ENCODE results near the gene UBL4A. TPM values are rescaled to one million over a fixed set of nuclear protein-coding genes. Genes with fewer than 3 reads are reported as not detected.

The UBL4A gene
- total and polyA plus RNA-seq, 9 of the 15 experiments (the other 6 are each of a cell fraction or from before 2014, with no cell fraction given): 15.2 to 140 (median 100) TPM

GRCh38 chrX:154516656-154517100 lies 30.3 kb upstream of the UBL4A start (continued):
- 0 out of 4 replicates have a peak, but pooled peaks of 1 of the 2 experiments have one; percentile 29 for TF ChIP-seq ETV6 (IDR thresholded peaks at IDR 0.05; ENCODE audit: borderline replicate concordance in 1 of 2, low read depth in 2 of 2, low read length in 1 of 2)
- no peak for TF ChIP-seq ETV6 (CRISPR knock-in tag; IDR thresholded peaks at IDR 0.05; ENCODE audit: borderline replicate concordance)
- TF ChIP-seq SMARCE1 (IDR thresholded peaks at IDR 0.05): no peak
- TF ChIP-seq EP400 (IDR thresholded peaks at IDR 0.05): 0 out of 2 replicates have a peak, but pooled peaks have one; percentile 12
- 0 out of 2 replicates have a peak, but pooled peaks have one; percentile 6 for TF ChIP-seq MBD2 (IDR thresholded peaks at IDR 0.05; ENCODE audit: borderline replicate concordance, low read depth)
- TF ChIP-seq CEBPG (CRISPR knock-in tag; IDR thresholded peaks at IDR 0.05): no peak
- TF ChIP-seq CEBPG (tag; conservative IDR thresholded peaks at IDR 0.05 in 1 of 2, IDR thresholded peaks at IDR 0.05 in 1 of 2): peak in 1 of 2 experiments; percentile 10; a peak in 1 of 4 replicates
- TF ChIP-seq, protein P1, sequence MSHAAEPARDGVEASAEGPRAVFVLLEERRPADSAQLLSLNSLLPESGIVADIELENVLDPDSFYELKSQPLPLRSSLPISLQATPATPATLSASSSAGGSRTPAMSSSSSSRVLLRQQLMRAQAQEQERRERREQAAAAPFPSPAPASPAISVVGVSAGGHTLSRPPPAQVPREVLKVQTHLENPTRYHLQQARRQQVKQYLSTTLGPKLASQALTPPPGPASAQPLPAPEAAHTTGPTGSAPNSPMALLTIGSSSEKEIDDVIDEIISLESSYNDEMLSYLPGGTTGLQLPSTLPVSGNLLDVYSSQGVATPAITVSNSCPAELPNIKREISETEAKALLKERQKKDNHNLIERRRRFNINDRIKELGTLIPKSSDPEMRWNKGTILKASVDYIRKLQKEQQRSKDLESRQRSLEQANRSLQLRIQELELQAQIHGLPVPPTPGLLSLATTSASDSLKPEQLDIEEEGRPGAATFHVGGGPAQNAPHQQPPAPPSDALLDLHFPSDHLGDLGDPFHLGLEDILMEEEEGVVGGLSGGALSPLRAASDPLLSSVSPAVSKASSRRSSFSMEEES (CRISPR knock-in tag; IDR thresholded peaks at IDR 0.05): peak; percentile 95
- no peak for TF ChIP-seq NBN (IDR thresholded peaks at IDR 0.05; ENCODE audit: low read depth)
- TF ChIP-seq DPF2 (IDR thresholded peaks at IDR 0.05): 0 out of 2 replicates have a peak, but pooled peaks have one; percentile 25
- TF ChIP-seq, protein P2, sequence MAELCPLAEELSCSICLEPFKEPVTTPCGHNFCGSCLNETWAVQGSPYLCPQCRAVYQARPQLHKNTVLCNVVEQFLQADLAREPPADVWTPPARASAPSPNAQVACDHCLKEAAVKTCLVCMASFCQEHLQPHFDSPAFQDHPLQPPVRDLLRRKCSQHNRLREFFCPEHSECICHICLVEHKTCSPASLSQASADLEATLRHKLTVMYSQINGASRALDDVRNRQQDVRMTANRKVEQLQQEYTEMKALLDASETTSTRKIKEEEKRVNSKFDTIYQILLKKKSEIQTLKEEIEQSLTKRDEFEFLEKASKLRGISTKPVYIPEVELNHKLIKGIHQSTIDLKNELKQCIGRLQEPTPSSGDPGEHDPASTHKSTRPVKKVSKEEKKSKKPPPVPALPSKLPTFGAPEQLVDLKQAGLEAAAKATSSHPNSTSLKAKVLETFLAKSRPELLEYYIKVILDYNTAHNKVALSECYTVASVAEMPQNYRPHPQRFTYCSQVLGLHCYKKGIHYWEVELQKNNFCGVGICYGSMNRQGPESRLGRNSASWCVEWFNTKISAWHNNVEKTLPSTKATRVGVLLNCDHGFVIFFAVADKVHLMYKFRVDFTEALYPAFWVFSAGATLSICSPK (IDR thresholded peaks at IDR 0.05; ENCODE audit: borderline replicate concordance): no peak
- TF ChIP-seq, protein P3, sequence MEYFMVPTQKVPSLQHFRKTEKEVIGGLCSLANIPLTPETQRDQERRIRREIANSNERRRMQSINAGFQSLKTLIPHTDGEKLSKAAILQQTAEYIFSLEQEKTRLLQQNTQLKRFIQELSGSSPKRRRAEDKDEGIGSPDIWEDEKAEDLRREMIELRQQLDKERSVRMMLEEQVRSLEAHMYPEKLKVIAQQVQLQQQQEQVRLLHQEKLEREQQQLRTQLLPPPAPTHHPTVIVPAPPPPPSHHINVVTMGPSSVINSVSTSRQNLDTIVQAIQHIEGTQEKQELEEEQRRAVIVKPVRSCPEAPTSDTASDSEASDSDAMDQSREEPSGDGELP (CRISPR knock-in tag; IDR thresholded peaks at IDR 0.05; ENCODE audit: borderline replicate concordance): no peak
- TF ChIP-seq C11orf30 (IDR thresholded peaks at IDR 0.05; ENCODE audit: low read depth): no peak
- TF ChIP-seq, protein P4, sequence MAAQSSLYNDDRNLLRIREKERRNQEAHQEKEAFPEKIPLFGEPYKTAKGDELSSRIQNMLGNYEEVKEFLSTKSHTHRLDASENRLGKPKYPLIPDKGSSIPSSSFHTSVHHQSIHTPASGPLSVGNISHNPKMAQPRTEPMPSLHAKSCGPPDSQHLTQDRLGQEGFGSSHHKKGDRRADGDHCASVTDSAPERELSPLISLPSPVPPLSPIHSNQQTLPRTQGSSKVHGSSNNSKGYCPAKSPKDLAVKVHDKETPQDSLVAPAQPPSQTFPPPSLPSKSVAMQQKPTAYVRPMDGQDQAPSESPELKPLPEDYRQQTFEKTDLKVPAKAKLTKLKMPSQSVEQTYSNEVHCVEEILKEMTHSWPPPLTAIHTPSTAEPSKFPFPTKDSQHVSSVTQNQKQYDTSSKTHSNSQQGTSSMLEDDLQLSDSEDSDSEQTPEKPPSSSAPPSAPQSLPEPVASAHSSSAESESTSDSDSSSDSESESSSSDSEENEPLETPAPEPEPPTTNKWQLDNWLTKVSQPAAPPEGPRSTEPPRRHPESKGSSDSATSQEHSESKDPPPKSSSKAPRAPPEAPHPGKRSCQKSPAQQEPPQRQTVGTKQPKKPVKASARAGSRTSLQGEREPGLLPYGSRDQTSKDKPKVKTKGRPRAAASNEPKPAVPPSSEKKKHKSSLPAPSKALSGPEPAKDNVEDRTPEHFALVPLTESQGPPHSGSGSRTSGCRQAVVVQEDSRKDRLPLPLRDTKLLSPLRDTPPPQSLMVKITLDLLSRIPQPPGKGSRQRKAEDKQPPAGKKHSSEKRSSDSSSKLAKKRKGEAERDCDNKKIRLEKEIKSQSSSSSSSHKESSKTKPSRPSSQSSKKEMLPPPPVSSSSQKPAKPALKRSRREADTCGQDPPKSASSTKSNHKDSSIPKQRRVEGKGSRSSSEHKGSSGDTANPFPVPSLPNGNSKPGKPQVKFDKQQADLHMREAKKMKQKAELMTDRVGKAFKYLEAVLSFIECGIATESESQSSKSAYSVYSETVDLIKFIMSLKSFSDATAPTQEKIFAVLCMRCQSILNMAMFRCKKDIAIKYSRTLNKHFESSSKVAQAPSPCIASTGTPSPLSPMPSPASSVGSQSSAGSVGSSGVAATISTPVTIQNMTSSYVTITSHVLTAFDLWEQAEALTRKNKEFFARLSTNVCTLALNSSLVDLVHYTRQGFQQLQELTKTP (IDR thresholded peaks at IDR 0.05; ENCODE audit: low read depth in 1 of 2, partially characterized antibody in 2 of 2): peak in 1 of 2 experiments; percentile 33
- TF ChIP-seq TOE1 (IDR thresholded peaks at IDR 0.05; ENCODE audit: borderline replicate concordance): peak; percentile 91
- TF ChIP-seq TOE1 (CRISPR knock-in tag; IDR thresholded peaks at IDR 0.05; ENCODE audit: borderline replicate concordance, low read depth): no peak
- TF ChIP-seq ATF3 (IDR thresholded peaks at IDR 0.05): 0 out of 2 replicates have a peak, but pooled peaks have one; percentile 7
- no peak for TF ChIP-seq ATF3 (CRISPR knock-in tag; conservative IDR thresholded peaks at IDR 0.05)
- peak; percentile 92 for TF ChIP-seq RAD51 (IDR thresholded peaks at IDR 0.05; ENCODE audit: borderline replicate concordance, low read depth)
